ENCODE measurements around the gene ZBTB32.

GRCh38 chr19:35760711-35761349 is 56.5 kb downstream of the ZBTB32 start:
- TF ChIP-seq CTCF (IDR thresholded peaks at IDR 0.05; ENCODE audit: low read depth, low read length, missing input control) (no peak), GABPA (IDR thresholded peaks at IDR 0.05 in 1 of 2, conservative IDR thresholded peaks at IDR 0.05 in 1 of 2) (peak in 1 of 2 donors; percentile 9)
